Liver (tissue), 9 donors: ENCODE results near the gene ATOH7. TPM values are rescaled to one million over a fixed set of nuclear protein-coding genes. Genes with fewer than 3 reads are reported as not detected.

ENCODE experiments used
- DNase-seq: peaks from one replicate; pipeline ENCODE4 v3.0.0-alpha.2; 2017; ENCODE audit warnings: low spot score
- H3K27ac ChIP-seq, 2 donors: one replicate each; pipeline ENCODE4 v1.7.0; 2013; ENCODE audit warnings: inconsistent platforms in 2 of 2, low read length in 2 of 2, control low read depth in 1 of 2, low read depth in 1 of 2, mild to moderate bottlenecking in 1 of 2
- H3K27me3 ChIP-seq, 4 donors: one replicate each; pipeline versions ENCODE4 v1.6.1 to v1.7.0; 2013; ENCODE audit warnings: low read length in 3 of 4, inconsistent platforms in 1 of 4, mild to moderate bottlenecking in 1 of 4, moderate library complexity in 1 of 4; ENCODE audit not compliant: control insufficient read depth in 4 of 4, insufficient read depth in 4 of 4
- H3K36me3 ChIP-seq, 4 donors: one replicate each; pipeline versions ENCODE4 v1.6.1 to v1.7.0; 2013; ENCODE audit warnings: low read length in 3 of 4, mild to moderate bottlenecking in 3 of 4, low read depth in 1 of 4, moderate library complexity in 1 of 4; ENCODE audit not compliant: control insufficient read depth in 4 of 4, insufficient read depth in 3 of 4
- H3K4me1 ChIP-seq, 4 donors: one replicate each; pipeline versions ENCODE4 v1.6.1 to v1.7.0; 2013; ENCODE audit warnings: low read length in 3 of 4, mild to moderate bottlenecking in 3 of 4, moderate library complexity in 1 of 4; ENCODE audit not compliant: control insufficient read depth in 4 of 4, insufficient read depth in 4 of 4
- H3K4me3 ChIP-seq, 3 donors: one replicate each; pipeline versions ENCODE4 v1.6.1 to v1.7.0; 2013; ENCODE audit warnings: low read length in 3 of 3, control low read depth in 1 of 3, low read depth in 1 of 3, mild to moderate bottlenecking in 1 of 3
- H3K9ac ChIP-seq, 2 donors: one replicate each; pipeline ENCODE4 v1.7.0; 2013; ENCODE audit warnings: low read length in 2 of 2, mild to moderate bottlenecking in 2 of 2, moderate library complexity in 2 of 2, control low read depth in 1 of 2, low read depth in 1 of 2
- H3K9me3 ChIP-seq, 4 donors: one replicate each; pipeline versions ENCODE4 v1.6.1 to v1.7.0; 2013; ENCODE audit warnings: low read length in 3 of 4; ENCODE audit not compliant: control insufficient read depth in 4 of 4
- ATF3 ChIP-seq: IDR thresholded peaks from 2 replicates; pipeline ENCODE4 v1.6.1; 2016; ENCODE audit warnings: antibody characterized with exemption
- CTCF ChIP-seq: fragments of 150-350 bp; IDR thresholded peaks from 2 replicates; pipeline ENCODE4 v1.5.1; 2017; ENCODE audit warnings: improper control_type of control experiment, low read depth, low read length; ENCODE audit not compliant: missing input control
- EGR1 ChIP-seq, 2 donors: IDR thresholded peaks; 2 replicates each; pipeline ENCODE4 v1.6.1; 2016 to 2018; ENCODE audit warnings: antibody characterized with exemption in 2 of 2, low read depth in 2 of 2
- FOXA1 ChIP-seq: IDR thresholded peaks from 2 replicates; pipeline ENCODE4 v1.6.1; 2016; ENCODE audit warnings: antibody characterized with exemption
- FOXA2 ChIP-seq: IDR thresholded peaks from 2 replicates; pipeline ENCODE4 v1.6.1; 2016; ENCODE audit warnings: antibody characterized with exemption
- GABPA ChIP-seq, 2 donors: IDR thresholded peaks in 1 of 2; conservative IDR thresholded peaks in 1 of 2; 2 replicates each; pipeline ENCODE4 v1.6.1; 2016; ENCODE audit warnings: antibody characterized with exemption in 2 of 2, mild to moderate bottlenecking in 1 of 2, moderate library complexity in 1 of 2
- HNF4A ChIP-seq, 2 donors: conservative IDR thresholded peaks; 2 replicates each; pipeline ENCODE4 v1.6.1; 2016; ENCODE audit warnings: antibody characterized with exemption in 2 of 2, mild to moderate bottlenecking in 2 of 2
- JUND ChIP-seq, 2 donors: IDR thresholded peaks; 2 replicates each; pipeline ENCODE4 v1.6.1; 2016; ENCODE audit warnings: antibody characterized with exemption in 2 of 2
- MAX ChIP-seq: IDR thresholded peaks from 2 replicates; pipeline ENCODE4 v1.6.1; 2016; ENCODE audit warnings: antibody characterized with exemption
- NR2F2 ChIP-seq: IDR thresholded peaks from 2 replicates; pipeline ENCODE4 v1.6.1; 2016; ENCODE audit warnings: antibody characterized with exemption
- RAD21 ChIP-seq, 2 donors: IDR thresholded peaks; 2 replicates each; pipeline ENCODE4 v1.6.1; 2016; ENCODE audit warnings: antibody characterized with exemption in 2 of 2, mild to moderate bottlenecking in 2 of 2
- REST ChIP-seq: IDR thresholded peaks from 2 replicates; pipeline ENCODE4 v1.6.1; 2016; ENCODE audit warnings: antibody characterized with exemption, mild to moderate bottlenecking
- RXRA ChIP-seq, 2 donors: IDR thresholded peaks; 2 replicates each; pipeline ENCODE4 v1.6.1; 2017 to 2018; ENCODE audit warnings: antibody characterized with exemption in 2 of 2, mild to moderate bottlenecking in 1 of 2
- SP1 ChIP-seq: IDR thresholded peaks from 2 replicates; pipeline ENCODE4 v1.6.1; 2018; ENCODE audit warnings: antibody characterized with exemption, mild to moderate bottlenecking
- TAF1 ChIP-seq: conservative IDR thresholded peaks from 2 replicates; pipeline ENCODE4 v1.6.1; 2016; ENCODE audit warnings: antibody characterized with exemption, mild to moderate bottlenecking
- YY1 ChIP-seq: IDR thresholded peaks from 2 replicates; pipeline ENCODE4 v1.6.1; 2016; ENCODE audit warnings: antibody characterized with exemption, mild to moderate bottlenecking
- ZBTB33 ChIP-seq: IDR thresholded peaks from 2 replicates; pipeline ENCODE4 v1.6.1; 2016; ENCODE audit warnings: antibody characterized with exemption
- WGBS: extraction: QIAGEN DNeasy Blood & Tissue Kit; methylation state at CpG from one replicate; pipeline ENCODE4 v1.1.7; 2013; 5-methylcytosine and 5-hydroxymethylcytosine counted together
- polyA plus RNA-seq, 2 donors: library from polyadenylated mRNA; stranded (reverse) in 1 of 2; unstranded in 1 of 2; fragments of 200-250 nt in 1 of 2; fragments of >200 nt in 1 of 2; fragmentation: Nextera tagmentation in 1 of 2; extraction: Ambion mirVana in 1 of 2; gene quantifications; one replicate each; pipeline versions ENCODE4 v1.2.1 to v1.2.3, GENCODE V29; 2013 to 2015
- total RNA-seq, 2 donors: library from RNA; depleted of rRNA; stranded (reverse); fragments of >200 nt; gene quantifications; one replicate each; pipeline ENCODE4 v1.2.3, GENCODE V29; 2014
- donor health status: healthy.
- donor health status: healthy.
- donor health status: healthy.
- donor health status: healthy.
- donor health status: healthy.

Gene ATOH7
- total and polyA plus RNA-seq, 4 donors = 0.14 to 0.33 TPM; not detected in 2

GRCh38 chr10:68275600-68276126 is 43.8 kb upstream of the ATOH7 start:
- Histone ChIP-seq H3K27me3 (no peaks in the 10 kb centered on the region), H3K27ac (no peak overlapping the region), H3K4me1 (no peaks in the 10 kb centered on the region), H3K9me3 (peaks cover 0 to 7% (median 0%) of the 10 kb centered on the region in 4 donors), H3K9ac (no peak overlapping the region), H3K4me3 (no peak overlapping the region), H3K36me3 (peaks cover 0 to 6% (median 4%) of the 10 kb centered on the region in 4 donors)
- TF ChIP-seq HNF4A (conservative IDR thresholded peaks at IDR 0.05) = no peak
- TF ChIP-seq SP1 = no peak
- TF ChIP-seq FOXA2 = no peak
- TF ChIP-seq NR2F2 = no peak
- no peak for TF ChIP-seq GABPA (IDR thresholded peaks at IDR 0.05 in 1 of 2, conservative IDR thresholded peaks at IDR 0.05 in 1 of 2)
- TF ChIP-seq ATF3 = no peak
- TF ChIP-seq EGR1 (IDR thresholded peaks at IDR 0.05; ENCODE audit: low read depth in 2 of 2) = no peak
- TF ChIP-seq TAF1 = no peak
- no peak for TF ChIP-seq RXRA (IDR thresholded peaks at IDR 0.05)
- no peak for TF ChIP-seq MAX
- TF ChIP-seq REST = no peak
- TF ChIP-seq RAD21 (IDR thresholded peaks at IDR 0.05) = no peak
- no peak for TF ChIP-seq JUND (IDR thresholded peaks at IDR 0.05)
- no peak for TF ChIP-seq ZBTB33
- no peak for TF ChIP-seq YY1
- no peak for TF ChIP-seq CTCF
- no peak for TF ChIP-seq FOXA1
- WGBS = over 99% methylated on average over 2 of the region's 2 CpGs
- DNase-seq = no peak
